Activated CD8-positive, alpha-beta T cell treated with anti-CD3 and anti-CD28 coated beads for 36 hours (primary cell): Measurements from ENCODE around the gene EGF. TPM values are rescaled to one million over a fixed set of nuclear protein-coding genes. Genes with fewer than 3 reads are reported as not detected.
"Not testable (repeated sequence)": the region's sequence is repeated elsewhere in the genome, so short reads cannot be mapped to it uniquely, and the experiment has no call there.

Experiments
- ATAC-seq: fragments of 200-7000 bp; cut with Tn5 transposase; one replicate; pipeline ENCODE4 v1.10.0; 2021; ENCODE audit warnings: mild to moderate bottlenecking, moderate library complexity
- CTCF ChIA-PET: fragments of 350-600 bp; sonication (Branson Sonifier 250); formaldehyde crosslinking; loops from one replicate; lab custom pipeline; 2021; ENCODE audit warnings: antibody characterized with exemption; lab: Charles Lee
- POLR2A ChIA-PET: fragments of 350-600 bp; sonication (Branson Sonifier 250); formaldehyde crosslinking; loops from one replicate; lab custom pipeline; 2021; ENCODE audit warnings: antibody characterized with exemption; lab: Charles Lee
- DNase-seq: peaks from one replicate; pipeline ENCODE4 v3.0.0-alpha.2; 2020
- H3K27ac Mint-ChIP-seq: one replicate; pipeline ENCODE4 v1.8.0; 2021; ENCODE audit warnings: mild to moderate bottlenecking, mixed read lengths
- H3K27me3 Mint-ChIP-seq: one replicate; pipeline ENCODE4 v1.8.0; 2021; ENCODE audit warnings: mixed read lengths
- H3K36me3 Mint-ChIP-seq: one replicate; pipeline ENCODE4 v1.8.0; 2021; ENCODE audit warnings: low read depth, mixed read lengths
- H3K4me1 Mint-ChIP-seq: one replicate; pipeline ENCODE4 v1.8.0; 2021; ENCODE audit warnings: low read depth, mixed read lengths
- H3K4me3 Mint-ChIP-seq: one replicate; pipeline ENCODE4 v1.8.0; 2021; ENCODE audit warnings: mild to moderate bottlenecking, moderate library complexity, mixed read lengths
- H3K9me3 Mint-ChIP-seq: one replicate; pipeline ENCODE4 v1.8.0; 2021; ENCODE audit warnings: mixed read lengths
- CTCF ChIP-seq: fragments of 200-600 bp; IDR thresholded peaks from one replicate; pipeline ENCODE4 v1.8.0; 2022; ENCODE audit warnings: antibody characterized with exemption, mild to moderate bottlenecking
- intact Hi-C: fragments of 100-400 bp; cut with micrococcal nuclease; formaldehyde crosslinking; loops from one replicate; pipeline ENCODE4 v1.10.0; 2022
- total RNA-seq, 2 experiments: library from RNA; stranded (reverse); gene quantifications; one replicate each; pipeline ENCODE4 v1.2.3, GENCODE V29; 2021

Gene EGF
- total RNA-seq, 2 experiments from 2014 or later, result not detected

DNA sequence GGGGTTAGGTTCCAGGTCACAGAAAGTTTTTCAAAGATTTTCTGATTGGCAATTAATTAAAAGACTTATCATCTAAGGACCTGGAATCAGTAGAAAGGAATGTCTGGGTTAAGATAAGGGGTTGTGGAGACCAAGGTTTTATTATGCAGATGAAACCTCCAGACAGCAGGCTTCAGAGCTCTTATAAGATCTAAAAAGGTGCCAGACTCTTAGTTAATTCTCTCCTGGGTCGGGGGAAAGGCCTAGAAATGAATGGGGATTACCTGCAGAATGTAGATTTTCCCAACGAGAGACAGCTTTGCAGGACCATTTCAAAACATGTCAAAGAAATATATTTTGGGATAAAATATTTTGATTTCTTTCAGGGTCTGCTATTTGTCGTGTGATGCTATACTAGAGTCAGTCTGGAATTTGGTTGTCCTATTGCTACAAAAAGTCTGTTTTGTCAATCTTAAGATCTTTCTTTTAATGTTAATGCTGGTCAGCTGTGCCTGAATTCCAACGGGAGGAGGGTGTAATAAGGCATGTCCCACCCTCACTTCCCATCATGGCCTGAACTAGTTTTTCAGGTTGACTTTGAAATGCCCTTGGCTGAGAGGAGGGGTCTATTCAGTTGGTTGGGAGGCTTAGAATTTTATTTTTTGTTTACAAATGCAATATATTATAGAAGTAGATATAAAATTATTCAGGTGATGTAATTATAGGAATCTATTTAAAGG, 15.8 kb downstream of the EGF start:
- H3K4me3 Mint-ChIP-seq, result no peak overlapping the region
- ATAC-seq, result no peak
- no peaks in the 10 kb centered on the region for H3K36me3 Mint-ChIP-seq
- H3K9me3 Mint-ChIP-seq, result no peaks in the 10 kb centered on the region
- no peaks in the 10 kb centered on the region for H3K27me3 Mint-ChIP-seq
- ChIA-PET POLR2A (no interaction called here), CTCF (interaction anchor here (0.9 kb wide), 1 partner anchor 50 kb away, joined by 3 read pairs; no protein-coding TSS in a partner anchor)
- TF ChIP-seq CTCF, result no peak
- DNase-seq, result no peak
- no peaks in the 10 kb centered on the region for H3K4me1 Mint-ChIP-seq
- H3K27ac Mint-ChIP-seq, result no peak overlapping the region
- intact Hi-C loops, result no loop called here

DNA sequence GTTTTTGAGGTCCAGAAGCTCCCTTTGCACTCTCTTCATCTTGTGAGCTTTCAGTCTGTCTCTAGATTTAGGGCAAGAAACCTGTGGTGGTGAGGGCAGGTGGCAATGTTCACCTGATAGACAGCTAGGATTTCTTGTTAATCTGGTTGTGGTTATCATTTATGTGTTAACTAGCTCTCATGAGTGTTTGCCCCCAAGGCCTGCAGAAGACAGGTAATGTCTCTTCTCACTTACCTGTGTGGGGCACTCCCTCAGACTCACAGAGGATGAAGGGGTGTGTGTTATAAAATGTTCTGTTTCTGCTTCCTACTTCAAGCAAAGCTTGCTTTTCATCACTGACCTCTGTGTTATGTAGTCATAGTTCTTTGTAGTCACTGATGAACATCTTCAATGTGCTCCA, 17.8 kb downstream of the EGF start:
- Mint-ChIP-seq H3K27me3 (no peaks in the 10 kb centered on the region), H3K4me1 (no peaks in the 10 kb centered on the region), H3K27ac (no peak overlapping the region), H3K4me3 (no peak overlapping the region), H3K36me3 (no peaks in the 10 kb centered on the region), H3K9me3 (no peaks in the 10 kb centered on the region)
- DNase-seq (no peak), ATAC-seq (no peak)
- CTCF ChIA-PET, result no interaction called here
- intact Hi-C loops, result no loop called here
- TF ChIP-seq CTCF, result no peak
- POLR2A ChIA-PET, result no interaction called here

DNA sequence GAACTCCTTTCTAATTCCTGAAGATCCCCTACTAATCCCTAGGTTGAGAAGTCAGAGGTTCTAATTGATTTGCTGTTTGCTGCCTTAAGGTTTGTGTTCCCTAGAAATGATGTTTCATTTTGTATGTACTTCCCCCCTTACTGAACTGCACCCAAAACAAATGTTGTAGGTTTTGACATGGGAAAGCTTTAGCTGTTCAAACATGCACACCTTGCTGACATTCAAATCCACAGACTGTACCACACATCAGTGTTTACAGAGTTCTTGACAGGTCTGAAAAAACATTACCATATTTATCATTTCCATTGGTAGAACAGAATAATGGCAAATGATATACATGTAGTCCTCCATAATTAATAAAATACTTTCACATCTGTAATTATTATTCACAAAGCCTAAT, 18.2 kb downstream of the EGF start:
- intact Hi-C loops, result no loop called here
- CTCF ChIA-PET, result no interaction called here
- no peak for ATAC-seq
- DNase-seq, result no peak
- no peaks in the 10 kb centered on the region for H3K9me3 Mint-ChIP-seq
- H3K27ac Mint-ChIP-seq, result no peak overlapping the region
- POLR2A ChIA-PET, result no interaction called here
- H3K36me3 Mint-ChIP-seq, result no peaks in the 10 kb centered on the region
- no peak overlapping the region for H3K4me3 Mint-ChIP-seq
- TF ChIP-seq CTCF, result no peak
- H3K4me1 Mint-ChIP-seq, result no peaks in the 10 kb centered on the region
- H3K27me3 Mint-ChIP-seq, result no peaks in the 10 kb centered on the region

- H3K27ac Mint-ChIP-seq, result no peak overlapping the region
- ChIA-PET CTCF (no interaction called here), POLR2A (no interaction called here)
- no peak overlapping the region for H3K4me3 Mint-ChIP-seq
- no peak for ATAC-seq
- no peak for DNase-seq
- H3K27me3 Mint-ChIP-seq, result no peaks in the 10 kb centered on the region
- H3K9me3 Mint-ChIP-seq, result no peaks in the 10 kb centered on the region
- no peak for TF ChIP-seq CTCF
- H3K4me1 Mint-ChIP-seq, result no peaks in the 10 kb centered on the region
- H3K36me3 Mint-ChIP-seq, result no peaks in the 10 kb centered on the region
- intact Hi-C loops, result no loop called here
Measured at GRCh38 chr4:109931318-109931717, 18.6 kb downstream of the EGF start.

- H3K4me3 Mint-ChIP-seq, ATAC-seq, CTCF ChIA-PET, intact Hi-C loops, H3K4me1 Mint-ChIP-seq, POLR2A ChIA-PET, DNase-seq, H3K27ac Mint-ChIP-seq, H3K9me3 Mint-ChIP-seq, H3K36me3 Mint-ChIP-seq: not testable (repeated sequence)
- H3K27me3 Mint-ChIP-seq, result peaks cover 15% of the 10 kb centered on the region
Measured at GRCh38 chr4:109937352-109937751, 24.7 kb downstream of the EGF start.
